ENCODE data around the gene SIK2. TPM values are rescaled to one million over a fixed set of nuclear protein-coding genes. Genes with fewer than 3 reads are reported as not detected.
A peak's percentile ranks its signal among the peaks of the same experiment; 100 is the strongest.
"Not testable (repeated sequence)": the region's sequence is repeated elsewhere in the genome, so short reads cannot be mapped to it uniquely, and the experiment has no call there.

Gene SIK2
- total and polyA plus RNA-seq, 2 donors, result 4.5 to 5.3 TPM

GRCh38 chr11:111765984-111766833 is 164.0 kb downstream of the SIK2 start, which contains the start of gene PPP2R1B:
Gene PPP2R1B (minus strand): TSS chr11:111766389. CDS start chr11:111766361, 28 bp downstream.
- peak; percentile 33 to 82 (median 57) for DNase-seq (ENCODE audit: low read depth in 6 of 9, low spot score in 9 of 9)
- peaks cover 9 to 11% of the 10 kb centered on the region in 2 donors for H3K4me1 ChIP-seq (ENCODE audit: control insufficient read depth in 2 of 2, insufficient read depth in 2 of 2, low read length in 2 of 2)
- WGBS, result under 1% methylated on average over 61 of the region's 61 CpGs
- no peaks in the 10 kb centered on the region for H3K27me3 ChIP-seq (ENCODE audit: control insufficient read depth in 2 of 2, insufficient read depth in 1 of 2, low read length in 1 of 2)
- H3K4me3 ChIP-seq (ENCODE audit: low read length in 2 of 2), result peak within 1 kb of the TSS; percentile 96 to 98
- H3K27ac ChIP-seq (ENCODE audit: low read depth in 1 of 2, low read length in 1 of 2), result peak within 1 kb of the TSS; percentile 77 to 84
- H3K36me3 ChIP-seq (ENCODE audit: control insufficient read depth in 2 of 2, insufficient read depth in 2 of 2, low read length in 1 of 2), result peaks cover 13 to 23% of the 10 kb centered on the region in 2 donors
- no peaks in the 10 kb centered on the region for H3K9me3 ChIP-seq (ENCODE audit: control insufficient read depth in 2 of 2, insufficient read depth in 1 of 2, low read length in 1 of 2)

- peak overlapping the region; percentile 96 to 98 for H3K4me3 ChIP-seq (ENCODE audit: low read length in 2 of 2)
- peak overlapping the region; percentile 75 to 84 for H3K27ac ChIP-seq (ENCODE audit: low read depth in 1 of 2, low read length in 1 of 2)
- H3K36me3 ChIP-seq (ENCODE audit: control insufficient read depth in 2 of 2, insufficient read depth in 2 of 2, low read length in 1 of 2), result peaks cover 7 to 21% of the 10 kb centered on the region in 2 donors
- no peaks in the 10 kb centered on the region for H3K27me3 ChIP-seq (ENCODE audit: control insufficient read depth in 2 of 2, insufficient read depth in 1 of 2, low read length in 1 of 2)
- no peaks in the 10 kb centered on the region for H3K9me3 ChIP-seq (ENCODE audit: control insufficient read depth in 2 of 2, insufficient read depth in 1 of 2, low read length in 1 of 2)
- H3K4me1 ChIP-seq (ENCODE audit: control insufficient read depth in 2 of 2, insufficient read depth in 2 of 2, low read length in 2 of 2), result peaks cover 9 to 11% of the 10 kb centered on the region in 2 donors
- WGBS, result 6% methylated on average over 7 of the region's 7 CpGs
- DNase-seq (ENCODE audit: low read depth in 6 of 9, low spot score in 9 of 9), result no peak
Measured at GRCh38 chr11:111766834-111767142, 164.5 kb downstream of the SIK2 start.

GRCh38 chr11:111770581-111771134 is 168.4 kb downstream of the SIK2 start:
- Histone ChIP-seq H3K27me3 (ENCODE audit: control insufficient read depth in 2 of 2, insufficient read depth in 1 of 2, low read length in 1 of 2) (no peaks in the 10 kb centered on the region), H3K4me1 (ENCODE audit: control insufficient read depth in 2 of 2, insufficient read depth in 2 of 2, low read length in 2 of 2) (peaks cover 6 to 8% of the 10 kb centered on the region in 2 donors), H3K4me3 (ENCODE audit: low read length in 2 of 2) (no peak overlapping the region), H3K36me3 (ENCODE audit: control insufficient read depth in 2 of 2, insufficient read depth in 2 of 2, low read length in 1 of 2) (no peaks in the 10 kb centered on the region), H3K27ac (ENCODE audit: low read depth in 1 of 2, low read length in 1 of 2) (no peak overlapping the region), H3K9me3 (ENCODE audit: control insufficient read depth in 2 of 2, insufficient read depth in 1 of 2, low read length in 1 of 2) (no peaks in the 10 kb centered on the region)
- 95% methylated on average over 4 of the region's 4 CpGs for WGBS
- no peak for DNase-seq (ENCODE audit: low read depth in 6 of 9, low spot score in 9 of 9)

GRCh38 chr11:111771205-111771604 is 169.0 kb downstream of the SIK2 start:
- WGBS, result 97% methylated on average over 5 of the region's 5 CpGs

GRCh38 chr11:111772535-111772934 is 170.3 kb downstream of the SIK2 start:
- H3K4me3 ChIP-seq (ENCODE audit: low read length in 2 of 2), result no peak overlapping the region
- H3K27ac ChIP-seq (ENCODE audit: low read depth in 1 of 2, low read length in 1 of 2), result no peak overlapping the region
- no peaks in the 10 kb centered on the region for H3K4me1 ChIP-seq (ENCODE audit: control insufficient read depth in 2 of 2, insufficient read depth in 2 of 2, low read length in 2 of 2)
- no peak for DNase-seq (ENCODE audit: low read depth in 6 of 9, low spot score in 9 of 9)
- no peaks in the 10 kb centered on the region for H3K36me3 ChIP-seq (ENCODE audit: control insufficient read depth in 2 of 2, insufficient read depth in 2 of 2, low read length in 1 of 2)
- 95% methylated on average over 2 of the region's 2 CpGs for WGBS
- no peaks in the 10 kb centered on the region for H3K27me3 ChIP-seq (ENCODE audit: control insufficient read depth in 2 of 2, insufficient read depth in 1 of 2, low read length in 1 of 2)
- H3K9me3 ChIP-seq (ENCODE audit: control insufficient read depth in 2 of 2, insufficient read depth in 1 of 2, low read length in 1 of 2), result no peaks in the 10 kb centered on the region

More at GRCh38 chr11:111771205-111771604, 169.0 kb downstream of the SIK2 start:
- H3K27me3 ChIP-seq (ENCODE audit: control insufficient read depth in 2 of 2, insufficient read depth in 1 of 2, low read length in 1 of 2); H3K36me3 ChIP-seq (ENCODE audit: control insufficient read depth in 2 of 2, insufficient read depth in 2 of 2, low read length in 1 of 2); DNase-seq (ENCODE audit: low read depth in 6 of 9, low spot score in 9 of 9); H3K27ac ChIP-seq (ENCODE audit: low read depth in 1 of 2, low read length in 1 of 2); H3K4me3 ChIP-seq (ENCODE audit: low read length in 2 of 2); H3K9me3 ChIP-seq (ENCODE audit: control insufficient read depth in 2 of 2, insufficient read depth in 1 of 2, low read length in 1 of 2); H3K4me1 ChIP-seq (ENCODE audit: control insufficient read depth in 2 of 2, insufficient read depth in 2 of 2, low read length in 2 of 2): not testable (repeated sequence)

GRCh38 chr11:111774955-111775710 is 172.9 kb downstream of the SIK2 start:
- no peaks in the 10 kb centered on the region for H3K27me3 ChIP-seq (ENCODE audit: control insufficient read depth in 2 of 2, insufficient read depth in 1 of 2, low read length in 1 of 2)
- H3K4me1 ChIP-seq (ENCODE audit: control insufficient read depth in 2 of 2, insufficient read depth in 2 of 2, low read length in 2 of 2), result no peaks in the 10 kb centered on the region
- WGBS, result 92% methylated on average over 6 of the region's 6 CpGs
- H3K27ac ChIP-seq (ENCODE audit: low read depth in 1 of 2, low read length in 1 of 2), result no peak overlapping the region
- no peak overlapping the region for H3K4me3 ChIP-seq (ENCODE audit: low read length in 2 of 2)
- no peaks in the 10 kb centered on the region for H3K9me3 ChIP-seq (ENCODE audit: control insufficient read depth in 2 of 2, insufficient read depth in 1 of 2, low read length in 1 of 2)
- H3K36me3 ChIP-seq (ENCODE audit: control insufficient read depth in 2 of 2, insufficient read depth in 2 of 2, low read length in 1 of 2), result no peaks in the 10 kb centered on the region
- DNase-seq (ENCODE audit: low read depth in 6 of 9, low spot score in 9 of 9), result peak in 1 of 9 donors; percentile 4

- H3K27me3 ChIP-seq (ENCODE audit: control insufficient read depth in 2 of 2, insufficient read depth in 1 of 2, low read length in 1 of 2), result no peaks in the 10 kb centered on the region
- H3K27ac ChIP-seq (ENCODE audit: low read depth in 1 of 2, low read length in 1 of 2), result no peak overlapping the region
- no peaks in the 10 kb centered on the region for H3K4me1 ChIP-seq (ENCODE audit: control insufficient read depth in 2 of 2, insufficient read depth in 2 of 2, low read length in 2 of 2)
- no peak for DNase-seq (ENCODE audit: low read depth in 6 of 9, low spot score in 9 of 9)
- H3K4me3 ChIP-seq (ENCODE audit: low read length in 2 of 2), result no peak overlapping the region
- no peaks in the 10 kb centered on the region for H3K9me3 ChIP-seq (ENCODE audit: control insufficient read depth in 2 of 2, insufficient read depth in 1 of 2, low read length in 1 of 2)
- H3K36me3 ChIP-seq (ENCODE audit: control insufficient read depth in 2 of 2, insufficient read depth in 2 of 2, low read length in 1 of 2), result no peaks in the 10 kb centered on the region
- WGBS, result 93% methylated on average over 6 of the region's 6 CpGs
Measured at GRCh38 chr11:111776398-111777093, 174.3 kb downstream of the SIK2 start.

- no peak overlapping the region for H3K4me3 ChIP-seq (ENCODE audit: low read length in 2 of 2)
- 97% methylated on average over 4 of the region's 4 CpGs for WGBS
- no peak overlapping the region for H3K27ac ChIP-seq (ENCODE audit: low read depth in 1 of 2, low read length in 1 of 2)
- H3K4me1 ChIP-seq (ENCODE audit: control insufficient read depth in 2 of 2, insufficient read depth in 2 of 2, low read length in 2 of 2), result no peaks in the 10 kb centered on the region
- peak; percentile 27 to 81 (median 48) for DNase-seq (ENCODE audit: low read depth in 6 of 9, low spot score in 9 of 9)
- no peaks in the 10 kb centered on the region for H3K27me3 ChIP-seq (ENCODE audit: control insufficient read depth in 2 of 2, insufficient read depth in 1 of 2, low read length in 1 of 2)
- no peaks in the 10 kb centered on the region for H3K9me3 ChIP-seq (ENCODE audit: control insufficient read depth in 2 of 2, insufficient read depth in 1 of 2, low read length in 1 of 2)
- no peaks in the 10 kb centered on the region for H3K36me3 ChIP-seq (ENCODE audit: control insufficient read depth in 2 of 2, insufficient read depth in 2 of 2, low read length in 1 of 2)
Measured at GRCh38 chr11:111777094-111778046, 175.1 kb downstream of the SIK2 start.
